Upper lobe of left lung (tissue), 4 donors: ENCODE data around the gene KRT2.

ENCODE experiments used
- POLR2A ChIP-seq, 4 donors: fragments of 450-650 bp; IDR thresholded peaks; one replicate each; pipeline ENCODE4 v1.5.1; 2016 to 2017; ENCODE audit warnings: antibody characterized with exemption in 4 of 4, mild to moderate bottlenecking in 2 of 4
- POLR2AphosphoS5 ChIP-seq, 2 donors: sonication (generic); formaldehyde crosslinking; IDR thresholded peaks; one replicate each; pipeline ENCODE4 v1.5.1; 2017; ENCODE audit warnings: antibody characterized with exemption in 2 of 2
- TF ChIP-seq, protein P1 (sequence below), 6 experiments: fragments of 450-650 bp in 4 of 6; fragments of 200-600 bp in 2 of 6; sonication (generic) in 2 of 6; IDR thresholded peaks; one replicate each; pipeline ENCODE4 v1.5.1; 2016 to 2019; ENCODE audit warnings: antibody characterized with exemption in 6 of 6

DNA sequence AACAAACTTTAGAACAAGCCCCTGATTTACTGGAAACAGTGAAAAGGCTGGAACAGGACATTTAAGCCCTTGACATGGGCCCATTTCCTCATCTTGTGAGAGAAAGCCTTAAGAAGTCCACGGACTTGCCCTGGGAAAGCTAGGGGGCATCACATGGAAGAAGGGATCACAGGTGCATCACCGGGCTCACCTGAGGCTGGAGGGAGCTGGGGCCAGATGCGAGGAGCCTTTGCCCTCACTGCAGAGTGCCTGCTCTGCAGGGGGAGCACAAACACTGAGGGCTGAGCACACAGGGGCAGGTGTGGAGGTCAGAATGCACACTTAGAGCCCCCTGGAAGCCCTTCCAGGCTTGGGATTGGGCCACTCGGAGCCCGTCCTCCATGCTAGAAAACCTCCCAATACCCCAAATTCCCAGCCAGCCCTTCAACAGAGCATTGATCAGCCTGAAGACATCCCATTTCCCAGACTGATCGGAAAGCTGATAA, 33.4 kb upstream of the KRT2 start:
- TF ChIP-seq, protein P1, sequence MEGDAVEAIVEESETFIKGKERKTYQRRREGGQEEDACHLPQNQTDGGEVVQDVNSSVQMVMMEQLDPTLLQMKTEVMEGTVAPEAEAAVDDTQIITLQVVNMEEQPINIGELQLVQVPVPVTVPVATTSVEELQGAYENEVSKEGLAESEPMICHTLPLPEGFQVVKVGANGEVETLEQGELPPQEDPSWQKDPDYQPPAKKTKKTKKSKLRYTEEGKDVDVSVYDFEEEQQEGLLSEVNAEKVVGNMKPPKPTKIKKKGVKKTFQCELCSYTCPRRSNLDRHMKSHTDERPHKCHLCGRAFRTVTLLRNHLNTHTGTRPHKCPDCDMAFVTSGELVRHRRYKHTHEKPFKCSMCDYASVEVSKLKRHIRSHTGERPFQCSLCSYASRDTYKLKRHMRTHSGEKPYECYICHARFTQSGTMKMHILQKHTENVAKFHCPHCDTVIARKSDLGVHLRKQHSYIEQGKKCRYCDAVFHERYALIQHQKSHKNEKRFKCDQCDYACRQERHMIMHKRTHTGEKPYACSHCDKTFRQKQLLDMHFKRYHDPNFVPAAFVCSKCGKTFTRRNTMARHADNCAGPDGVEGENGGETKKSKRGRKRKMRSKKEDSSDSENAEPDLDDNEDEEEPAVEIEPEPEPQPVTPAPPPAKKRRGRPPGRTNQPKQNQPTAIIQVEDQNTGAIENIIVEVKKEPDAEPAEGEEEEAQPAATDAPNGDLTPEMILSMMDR (IDR thresholded peaks at IDR 0.05) = no peak
- TF ChIP-seq POLR2A (IDR thresholded peaks at IDR 0.05) = no peak
- TF ChIP-seq POLR2AphosphoS5 (IDR thresholded peaks at IDR 0.05) = no peak
